Thyroid gland (tissue), 4 donors: ENCODE results near the gene DENND5A.

Experiments used
- POLR2A ChIP-seq, 2 donors: fragments of 450-650 bp; IDR thresholded peaks; one replicate each; pipeline ENCODE4 v1.6.1; 2017; ENCODE audit warnings: antibody characterized with exemption in 2 of 2, mild to moderate bottlenecking in 2 of 2, moderate library complexity in 1 of 2
- TF ChIP-seq, protein P1 (sequence below), 6 experiments: fragments of 200-600 bp in 3 of 6; fragments of 450-650 bp in 3 of 6; sonication (generic) in 3 of 6; IDR thresholded peaks; one replicate each; pipeline ENCODE4 v1.5.1; 2016 to 2019; ENCODE audit warnings: antibody characterized with exemption in 6 of 6, mild to moderate bottlenecking in 2 of 6, inconsistent platforms in 1 of 6, moderate library complexity in 1 of 6

DNA sequence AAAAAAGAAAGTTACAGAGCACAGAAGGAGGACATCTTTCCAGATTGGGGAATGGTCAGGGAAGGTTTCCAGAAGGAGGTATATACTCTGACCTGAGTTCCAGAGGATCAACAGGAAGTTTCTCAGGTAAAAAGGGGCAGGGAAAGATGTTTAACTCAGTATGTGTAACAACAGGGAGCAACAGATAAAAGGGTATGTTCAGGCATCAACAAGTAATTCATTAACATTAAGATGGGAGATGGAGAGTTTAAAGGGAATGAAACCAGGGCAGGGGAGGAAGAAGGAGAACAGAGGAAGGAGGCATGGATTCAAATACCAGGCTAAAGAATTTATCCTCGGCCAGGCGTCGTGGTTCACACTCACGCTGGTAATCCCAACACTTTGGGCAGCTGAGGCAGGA, 2.5 kb upstream of the DENND5A start:
- no peak for TF ChIP-seq POLR2A (IDR thresholded peaks at IDR 0.05)
- TF ChIP-seq, protein P1, sequence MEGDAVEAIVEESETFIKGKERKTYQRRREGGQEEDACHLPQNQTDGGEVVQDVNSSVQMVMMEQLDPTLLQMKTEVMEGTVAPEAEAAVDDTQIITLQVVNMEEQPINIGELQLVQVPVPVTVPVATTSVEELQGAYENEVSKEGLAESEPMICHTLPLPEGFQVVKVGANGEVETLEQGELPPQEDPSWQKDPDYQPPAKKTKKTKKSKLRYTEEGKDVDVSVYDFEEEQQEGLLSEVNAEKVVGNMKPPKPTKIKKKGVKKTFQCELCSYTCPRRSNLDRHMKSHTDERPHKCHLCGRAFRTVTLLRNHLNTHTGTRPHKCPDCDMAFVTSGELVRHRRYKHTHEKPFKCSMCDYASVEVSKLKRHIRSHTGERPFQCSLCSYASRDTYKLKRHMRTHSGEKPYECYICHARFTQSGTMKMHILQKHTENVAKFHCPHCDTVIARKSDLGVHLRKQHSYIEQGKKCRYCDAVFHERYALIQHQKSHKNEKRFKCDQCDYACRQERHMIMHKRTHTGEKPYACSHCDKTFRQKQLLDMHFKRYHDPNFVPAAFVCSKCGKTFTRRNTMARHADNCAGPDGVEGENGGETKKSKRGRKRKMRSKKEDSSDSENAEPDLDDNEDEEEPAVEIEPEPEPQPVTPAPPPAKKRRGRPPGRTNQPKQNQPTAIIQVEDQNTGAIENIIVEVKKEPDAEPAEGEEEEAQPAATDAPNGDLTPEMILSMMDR (IDR thresholded peaks at IDR 0.05), result no peak
